Thyroid gland (tissue), 4 donors: Measurements from ENCODE around the gene IRF5. TPM values are rescaled to one million over a fixed set of nuclear protein-coding genes. Genes with fewer than 3 reads are reported as not detected.

Experiments
- DNase-seq, 2 donors: peaks; one replicate each; pipeline ENCODE4 v3.0.0-alpha.2; 2019
- H3K27ac ChIP-seq, 3 donors: fragments of 200-600 bp; sonication (generic); 1 replicate in 2 of 3; 2 replicates in 1 of 3; pipeline ENCODE4 v1.5.1; 2016 to 2019; ENCODE audit warnings: mild to moderate bottlenecking in 1 of 3, moderate library complexity in 1 of 3
- H3K27me3 ChIP-seq: fragments of 200-600 bp; sonication (generic); one replicate; pipeline ENCODE4 v1.5.1; 2019
- H3K36me3 ChIP-seq, 2 donors: fragments of 200-600 bp; sonication (generic); one replicate each; pipeline ENCODE4 v1.5.1; 2016 to 2019
- H3K4me1 ChIP-seq, 2 donors: fragments of 200-600 bp; sonication (generic); one replicate each; pipeline ENCODE4 v1.5.1; 2017 to 2019
- H3K4me3 ChIP-seq, 3 donors: fragments of 200-600 bp; sonication (generic); replicated peaks in 1 of 3; 1 replicate in 2 of 3; 2 replicates in 1 of 3; pipeline ENCODE4 v1.5.1; 2016; ENCODE audit warnings: mild to moderate bottlenecking in 1 of 3
- H3K9me3 ChIP-seq: fragments of 200-600 bp; sonication (generic); one replicate; pipeline ENCODE4 v1.5.1; 2017
- POLR2A ChIP-seq, 2 donors: fragments of 450-650 bp; IDR thresholded peaks; one replicate each; pipeline ENCODE4 v1.6.1; 2017; ENCODE audit warnings: antibody characterized with exemption in 2 of 2, mild to moderate bottlenecking in 2 of 2, moderate library complexity in 1 of 2
- WGBS, 2 donors: methylation state at CpG; one replicate each; pipeline ENCODE4 v1.1.5; 2017; 5-methylcytosine and 5-hydroxymethylcytosine counted together
- intact Hi-C: fragments of 100-400 bp; cut with DNase I; formaldehyde crosslinking; loops from one replicate; pipeline ENCODE4 v1.15.1; 2023
- total RNA-seq, 4 donors: library from RNA; depleted of rRNA; stranded (reverse); fragments of >200 nt; gene quantifications; one replicate each; pipeline ENCODE4 v1.2.3, GENCODE V29; 2016
- TF ChIP-seq, protein P1 (sequence below), 6 experiments: fragments of 200-600 bp in 3 of 6; fragments of 450-650 bp in 3 of 6; sonication (generic) in 3 of 6; IDR thresholded peaks; one replicate each; pipeline ENCODE4 v1.5.1; 2016 to 2019; ENCODE audit warnings: antibody characterized with exemption in 6 of 6, mild to moderate bottlenecking in 2 of 6, inconsistent platforms in 1 of 6, moderate library complexity in 1 of 6

The IRF5 gene
- total RNA-seq, 4 donors from 2014 or later = 3.7 to 6.0 (median 4.9) TPM

DNA sequence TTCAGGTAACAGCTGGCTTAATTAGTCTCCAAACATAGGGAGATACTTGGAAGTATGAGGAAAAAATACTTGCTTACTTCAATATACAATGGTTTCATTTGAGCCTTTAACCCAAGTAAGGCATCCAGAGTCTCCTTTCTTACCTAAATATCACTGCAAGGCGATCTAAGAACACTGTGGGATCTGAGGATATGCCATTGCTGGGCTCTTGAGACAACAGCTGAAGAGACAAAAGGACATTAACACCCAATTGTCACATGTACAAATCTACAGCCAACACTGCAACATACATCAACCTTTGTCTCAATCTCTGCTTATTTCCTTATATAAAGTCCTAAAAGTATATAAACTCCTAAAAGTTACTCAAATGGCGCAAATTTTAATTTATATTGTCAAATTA is 44.4 kb downstream of the IRF5 start:
- no peak for DNase-seq
- intact Hi-C loops = no loop called here
- no peak overlapping the region for H3K4me3 ChIP-seq
- TF ChIP-seq POLR2A (IDR thresholded peaks at IDR 0.05) = no peak
- TF ChIP-seq, protein P1, sequence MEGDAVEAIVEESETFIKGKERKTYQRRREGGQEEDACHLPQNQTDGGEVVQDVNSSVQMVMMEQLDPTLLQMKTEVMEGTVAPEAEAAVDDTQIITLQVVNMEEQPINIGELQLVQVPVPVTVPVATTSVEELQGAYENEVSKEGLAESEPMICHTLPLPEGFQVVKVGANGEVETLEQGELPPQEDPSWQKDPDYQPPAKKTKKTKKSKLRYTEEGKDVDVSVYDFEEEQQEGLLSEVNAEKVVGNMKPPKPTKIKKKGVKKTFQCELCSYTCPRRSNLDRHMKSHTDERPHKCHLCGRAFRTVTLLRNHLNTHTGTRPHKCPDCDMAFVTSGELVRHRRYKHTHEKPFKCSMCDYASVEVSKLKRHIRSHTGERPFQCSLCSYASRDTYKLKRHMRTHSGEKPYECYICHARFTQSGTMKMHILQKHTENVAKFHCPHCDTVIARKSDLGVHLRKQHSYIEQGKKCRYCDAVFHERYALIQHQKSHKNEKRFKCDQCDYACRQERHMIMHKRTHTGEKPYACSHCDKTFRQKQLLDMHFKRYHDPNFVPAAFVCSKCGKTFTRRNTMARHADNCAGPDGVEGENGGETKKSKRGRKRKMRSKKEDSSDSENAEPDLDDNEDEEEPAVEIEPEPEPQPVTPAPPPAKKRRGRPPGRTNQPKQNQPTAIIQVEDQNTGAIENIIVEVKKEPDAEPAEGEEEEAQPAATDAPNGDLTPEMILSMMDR (IDR thresholded peaks at IDR 0.05) = no peak
- H3K27me3 ChIP-seq = no peaks in the 10 kb centered on the region
- H3K4me1 ChIP-seq = no peaks in the 10 kb centered on the region
- WGBS, 2 donors = 94 to 99% methylated on average over 2 of the region's 2 CpGs
- peaks cover 36 to 57% of the 10 kb centered on the region in 2 donors for H3K36me3 ChIP-seq
- H3K27ac ChIP-seq = no peak overlapping the region
- H3K9me3 ChIP-seq = no peaks in the 10 kb centered on the region

GRCh38 chr7:128985660-128986059 is 47.9 kb downstream of the IRF5 start:
- Histone ChIP-seq H3K9me3 (no peaks in the 10 kb centered on the region), H3K4me1 (no peaks in the 10 kb centered on the region), H3K4me3 (no peak overlapping the region), H3K27me3 (no peaks in the 10 kb centered on the region), H3K27ac (no peak overlapping the region), H3K36me3 (peaks cover 23 to 33% of the 10 kb centered on the region in 2 donors)
- DNase-seq = no peak
- intact Hi-C loops = no loop called here
- TF ChIP-seq POLR2A (IDR thresholded peaks at IDR 0.05) = no peak
- TF ChIP-seq, protein P1 (IDR thresholded peaks at IDR 0.05) = no peak

DNA sequence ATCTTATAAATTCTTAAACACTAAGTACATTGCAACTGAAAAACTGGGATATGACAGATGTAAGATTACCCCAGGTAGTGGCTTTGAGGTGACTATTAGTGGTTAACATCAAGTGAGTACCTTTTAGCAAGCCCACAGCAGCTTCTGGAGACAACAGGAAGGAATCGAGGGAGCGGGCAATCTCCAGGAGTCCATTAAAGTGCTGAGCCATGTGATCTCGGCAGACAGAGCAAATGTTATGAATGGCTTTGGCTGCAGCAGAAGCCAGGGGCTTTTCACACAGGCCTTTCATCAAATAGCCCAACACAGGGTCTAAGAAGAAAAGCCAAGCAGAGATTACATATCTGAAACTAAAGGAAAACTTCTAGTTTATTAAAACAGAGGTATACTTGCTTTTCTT is 48.9 kb downstream of the IRF5 start:
- Histone ChIP-seq H3K27ac (no peak overlapping the region), H3K9me3 (no peaks in the 10 kb centered on the region), H3K36me3 (peaks cover 20 to 31% of the 10 kb centered on the region in 2 donors), H3K27me3 (no peaks in the 10 kb centered on the region), H3K4me1 (no peaks in the 10 kb centered on the region), H3K4me3 (no peak overlapping the region)
- intact Hi-C loops = no loop called here
- DNase-seq = no peak
- 86 to 92% methylated on average over 3 of the region's 3 CpGs for WGBS, 2 donors
- no peak for TF ChIP-seq POLR2A (IDR thresholded peaks at IDR 0.05)
- TF ChIP-seq, protein P1 (IDR thresholded peaks at IDR 0.05) = no peak

DNA sequence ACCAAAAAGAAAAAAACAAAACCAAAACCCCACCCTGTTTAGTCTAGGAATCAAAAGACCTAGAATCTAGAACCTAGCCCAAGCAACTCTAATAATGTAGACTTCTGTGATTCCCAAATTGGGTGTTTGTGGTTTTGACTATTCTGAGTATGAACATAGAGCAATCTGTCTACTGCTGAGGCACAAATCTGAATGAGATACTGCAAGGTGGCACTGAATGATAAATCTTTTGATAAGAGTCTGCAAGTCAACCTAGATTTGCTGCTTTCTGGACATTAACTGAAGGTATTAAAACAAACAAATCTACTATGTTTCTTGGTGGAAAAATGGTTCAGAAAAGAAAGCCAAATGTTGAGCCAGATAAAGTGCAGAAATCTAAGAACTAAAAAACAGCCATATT is 50.6 kb downstream of the IRF5 start:
- TF ChIP-seq, protein P1 (IDR thresholded peaks at IDR 0.05) = no peak
- TF ChIP-seq POLR2A (IDR thresholded peaks at IDR 0.05) = no peak
- no peaks in the 10 kb centered on the region for H3K4me1 ChIP-seq
- no peak overlapping the region for H3K4me3 ChIP-seq
- H3K9me3 ChIP-seq = no peaks in the 10 kb centered on the region
- no peak overlapping the region for H3K27ac ChIP-seq
- H3K36me3 ChIP-seq = peaks cover 16 to 25% of the 10 kb centered on the region in 2 donors
- H3K27me3 ChIP-seq = no peaks in the 10 kb centered on the region
- intact Hi-C loops = no loop called here
- no peak for DNase-seq

DNA sequence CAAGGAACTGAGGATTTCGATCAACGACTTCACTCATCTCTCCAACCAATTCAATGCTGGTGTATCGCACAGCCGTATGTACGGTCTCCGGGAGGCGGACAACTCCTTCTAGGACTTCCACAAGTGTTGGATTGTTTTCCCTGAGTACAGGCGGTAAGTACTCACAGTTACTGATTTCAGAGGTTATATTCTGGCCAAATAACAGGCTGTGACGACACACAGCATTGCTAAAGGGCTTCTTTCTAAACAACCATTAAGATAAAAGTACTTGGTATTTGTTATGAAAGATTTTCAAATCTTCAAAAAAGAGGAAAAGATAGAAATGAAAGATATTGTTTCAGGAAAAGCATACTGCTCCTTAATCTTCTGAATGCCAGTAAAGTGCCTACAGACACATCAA is 52.2 kb downstream of the IRF5 start:
- Histone ChIP-seq H3K36me3 (peaks cover 16% of the 10 kb centered on the region in 2 donors), H3K4me3 (no peak overlapping the region), H3K27ac (no peak overlapping the region), H3K9me3 (no peaks in the 10 kb centered on the region), H3K27me3 (no peaks in the 10 kb centered on the region), H3K4me1 (no peaks in the 10 kb centered on the region)
- DNase-seq = no peak
- 72 to 79% methylated on average over 9 of the region's 9 CpGs for WGBS, 2 donors
- intact Hi-C loops = no loop called here
- TF ChIP-seq, protein P1 (IDR thresholded peaks at IDR 0.05) = no peak
- no peak for TF ChIP-seq POLR2A (IDR thresholded peaks at IDR 0.05)
